Transverse colon (tissue), 4 donors: Measurements from ENCODE around the gene SPOCK3. TPM values are rescaled to one million over a fixed set of nuclear protein-coding genes. Genes with fewer than 3 reads are reported as not detected.
"Not testable (repeated sequence)": the region's sequence is repeated elsewhere in the genome, so short reads cannot be mapped to it uniquely, and the experiment has no call there.

Experiments
- DNase-seq: peaks from one replicate; pipeline ENCODE4 v3.0.0-alpha.2; 2019
- H3K27ac ChIP-seq, 4 donors: fragments of 200-600 bp; sonication (generic); 2 replicates each; pipeline ENCODE4 v1.5.1; 2016 to 2018; ENCODE audit warnings: inconsistent platforms in 4 of 4
- H3K27me3 ChIP-seq: fragments of 200-600 bp; sonication (generic); 2 replicates; pipeline ENCODE4 v1.5.1; 2017; ENCODE audit warnings: inconsistent platforms
- H3K36me3 ChIP-seq, 4 donors: fragments of 200-600 bp; sonication (generic); 2 replicates each; pipeline ENCODE4 v1.5.1; 2017 to 2019; ENCODE audit warnings: inconsistent platforms in 4 of 4
- H3K4me1 ChIP-seq, 4 donors: fragments of 200-600 bp; sonication (generic); 2 replicates each; pipeline ENCODE4 v1.5.1; 2017 to 2020; ENCODE audit warnings: inconsistent platforms in 4 of 4
- H3K4me3 ChIP-seq, 4 donors: fragments of 200-600 bp; sonication (generic); 1 replicate in 1 of 4; 2 replicates in 3 of 4; pipeline versions ENCODE4 v1.5.1 to v1.6.1; 2017 to 2019; ENCODE audit warnings: inconsistent platforms in 4 of 4
- H3K9me3 ChIP-seq, 2 donors: fragments of 200-600 bp; sonication (generic); 2 replicates each; pipeline ENCODE4 v1.5.1; 2017 to 2019; ENCODE audit warnings: inconsistent platforms in 2 of 2
- EP300 ChIP-seq: sonication (generic); formaldehyde crosslinking; IDR thresholded peaks from one replicate; pipeline ENCODE4 v1.6.1; 2017; ENCODE audit warnings: antibody characterized with exemption, low read depth
- POLR2A ChIP-seq: fragments of 450-650 bp; IDR thresholded peaks from one replicate; pipeline ENCODE4 v1.6.1; 2016; ENCODE audit warnings: antibody characterized with exemption, mild to moderate bottlenecking, moderate library complexity
- POLR2AphosphoS5 ChIP-seq, 3 donors: sonication (generic); formaldehyde crosslinking; IDR thresholded peaks; one replicate each; pipeline ENCODE4 v1.6.1; 2016; ENCODE audit warnings: antibody characterized with exemption in 3 of 3
- WGBS, 2 donors: methylation state at CpG; one replicate each; pipeline ENCODE4 v1.1.5; 2018; ENCODE audit warnings: low coverage in 1 of 2; 5-methylcytosine and 5-hydroxymethylcytosine counted together
- in situ Hi-C, 4 donors: fragments of 200-750 bp; cut with MboI; loops; one replicate each; pipeline versions ENCODE4 v1.15.0 to v1.15.1; 2017; ENCODE audit warnings: low sequenced_read_pairs in 3 of 4, low pct_ligation_motif_present in 1 of 4, low pct_unique_long_range_greater_than_20kb in 1 of 4
- intact Hi-C: fragments of 100-400 bp; cut with DNase I; formaldehyde crosslinking; loops from one replicate; pipeline ENCODE4 v1.15.1; 2023; ENCODE audit warnings: low total_unique reads
- total RNA-seq, 4 donors: library from RNA; depleted of rRNA; stranded (reverse); fragments of >200 nt; gene quantifications; one replicate each; pipeline ENCODE4 v1.1.0, GENCODE V29; 2016
- TF ChIP-seq, protein P1 (sequence below), 5 experiments: fragments of 200-600 bp in 3 of 5; fragments of 450-650 bp in 2 of 5; sonication (generic) in 3 of 5; IDR thresholded peaks; 1 replicate in 2 of 5; 2 replicates in 3 of 5; pipeline ENCODE4 v1.5.1; 2016 to 2017; ENCODE audit warnings: antibody characterized with exemption in 5 of 5, inconsistent platforms in 3 of 5, mild to moderate bottlenecking in 2 of 5, moderate library complexity in 1 of 5

The SPOCK3 gene
- total RNA-seq, 4 donors from 2014 or later: 0.27 to 0.64 TPM; not detected in 2

DNA sequence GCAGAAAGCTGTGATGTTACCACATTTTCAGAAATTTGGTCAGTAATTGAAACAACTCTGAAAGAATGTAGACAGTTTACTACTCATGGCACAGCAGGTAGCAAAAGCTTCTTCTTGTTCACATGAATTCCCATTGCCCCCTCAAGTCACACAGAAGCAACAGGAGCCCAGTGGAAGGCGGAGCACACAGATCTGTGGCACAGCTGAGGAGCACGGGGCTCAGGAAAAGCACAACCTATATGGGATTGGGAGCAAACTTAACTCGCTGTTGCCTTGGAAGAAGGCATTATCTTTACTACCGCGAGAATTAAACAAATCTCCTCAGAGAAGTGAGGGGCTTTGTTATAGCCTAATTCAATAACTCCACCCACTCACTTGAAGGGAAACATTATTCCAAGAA lies 358.5 kb downstream of the SPOCK3 start:
- in situ Hi-C loops: no loop called here
- no peak overlapping the region for H3K4me3 ChIP-seq
- no peaks in the 10 kb centered on the region for H3K4me1 ChIP-seq
- no peak for DNase-seq
- H3K27ac ChIP-seq: no peak overlapping the region
- H3K27me3 ChIP-seq: no peaks in the 10 kb centered on the region
- intact Hi-C loops: no loop called here
- H3K36me3 ChIP-seq: no peaks in the 10 kb centered on the region
- TF ChIP-seq POLR2AphosphoS5 (IDR thresholded peaks at IDR 0.05): no peak
- WGBS, 2 donors: 53 to 81% methylated on average over 4 to 5 of the region's 5 CpGs
- no peaks in the 10 kb centered on the region for H3K9me3 ChIP-seq

DNA sequence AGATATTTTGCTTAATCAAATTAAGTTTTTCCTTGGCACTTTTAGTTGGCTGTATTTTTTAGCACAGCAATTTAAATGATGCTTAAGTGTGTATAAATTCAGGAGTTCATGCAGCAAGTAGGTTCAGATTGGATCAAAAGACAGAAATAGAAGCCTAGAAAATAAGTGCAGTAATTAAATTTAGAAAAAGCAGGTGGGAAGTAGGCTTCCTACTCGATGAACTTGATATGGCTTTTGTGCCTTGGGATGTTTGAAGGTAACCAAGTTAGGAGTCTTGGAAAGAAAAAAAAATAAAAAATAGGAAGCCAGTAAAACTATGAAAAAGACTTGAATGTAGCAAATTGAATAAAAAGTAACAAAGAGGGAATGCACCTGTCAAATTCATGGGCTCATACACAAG lies 372.3 kb downstream of the SPOCK3 start:
- TF ChIP-seq, protein P1, sequence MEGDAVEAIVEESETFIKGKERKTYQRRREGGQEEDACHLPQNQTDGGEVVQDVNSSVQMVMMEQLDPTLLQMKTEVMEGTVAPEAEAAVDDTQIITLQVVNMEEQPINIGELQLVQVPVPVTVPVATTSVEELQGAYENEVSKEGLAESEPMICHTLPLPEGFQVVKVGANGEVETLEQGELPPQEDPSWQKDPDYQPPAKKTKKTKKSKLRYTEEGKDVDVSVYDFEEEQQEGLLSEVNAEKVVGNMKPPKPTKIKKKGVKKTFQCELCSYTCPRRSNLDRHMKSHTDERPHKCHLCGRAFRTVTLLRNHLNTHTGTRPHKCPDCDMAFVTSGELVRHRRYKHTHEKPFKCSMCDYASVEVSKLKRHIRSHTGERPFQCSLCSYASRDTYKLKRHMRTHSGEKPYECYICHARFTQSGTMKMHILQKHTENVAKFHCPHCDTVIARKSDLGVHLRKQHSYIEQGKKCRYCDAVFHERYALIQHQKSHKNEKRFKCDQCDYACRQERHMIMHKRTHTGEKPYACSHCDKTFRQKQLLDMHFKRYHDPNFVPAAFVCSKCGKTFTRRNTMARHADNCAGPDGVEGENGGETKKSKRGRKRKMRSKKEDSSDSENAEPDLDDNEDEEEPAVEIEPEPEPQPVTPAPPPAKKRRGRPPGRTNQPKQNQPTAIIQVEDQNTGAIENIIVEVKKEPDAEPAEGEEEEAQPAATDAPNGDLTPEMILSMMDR (IDR thresholded peaks at IDR 0.05): no peak
- no peak for TF ChIP-seq EP300
- no peak for TF ChIP-seq POLR2A
- TF ChIP-seq POLR2AphosphoS5 (IDR thresholded peaks at IDR 0.05): no peak
- whole genome bisulfite sequencing, 2 donors: 64 to 85% methylated on average over 1 of the region's 1 CpG
- Histone ChIP-seq H3K4me3 (no peak overlapping the region), H3K27ac (no peak overlapping the region), H3K36me3 (no peaks in the 10 kb centered on the region), H3K27me3 (no peaks in the 10 kb centered on the region), H3K4me1 (no peaks in the 10 kb centered on the region), H3K9me3 (no peaks in the 10 kb centered on the region)
- intact Hi-C loops (no loop called here), in situ Hi-C loops (no loop called here)
- no peak for DNase-seq

DNA sequence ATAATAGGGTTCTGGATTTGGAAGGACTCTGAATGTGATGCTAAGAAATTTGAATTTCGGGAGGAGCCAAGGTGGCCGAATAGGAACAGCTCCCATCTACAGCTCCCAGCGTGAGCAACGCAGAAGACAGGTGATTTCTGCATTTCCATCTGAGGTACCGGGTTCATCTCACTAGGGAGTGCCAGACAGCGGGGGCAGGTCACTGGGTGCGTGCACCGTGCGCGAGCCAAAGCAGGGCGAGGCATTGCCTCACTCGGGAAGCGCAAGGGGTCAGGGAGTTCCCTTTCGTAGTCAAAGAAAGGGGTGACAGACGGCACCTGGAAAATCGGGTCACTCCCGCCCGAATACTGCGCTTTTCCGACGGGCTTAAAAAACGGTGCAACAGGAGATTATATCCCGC lies 383.9 kb downstream of the SPOCK3 start:
- H3K4me1 ChIP-seq, intact Hi-C loops, H3K27ac ChIP-seq, H3K36me3 ChIP-seq, H3K9me3 ChIP-seq, in situ Hi-C loops, DNase-seq, H3K27me3 ChIP-seq, H3K4me3 ChIP-seq: not testable (repeated sequence)
- 91 to 97% methylated on average over 4 to 23 of the region's 23 CpGs for WGBS, 2 donors

DNA sequence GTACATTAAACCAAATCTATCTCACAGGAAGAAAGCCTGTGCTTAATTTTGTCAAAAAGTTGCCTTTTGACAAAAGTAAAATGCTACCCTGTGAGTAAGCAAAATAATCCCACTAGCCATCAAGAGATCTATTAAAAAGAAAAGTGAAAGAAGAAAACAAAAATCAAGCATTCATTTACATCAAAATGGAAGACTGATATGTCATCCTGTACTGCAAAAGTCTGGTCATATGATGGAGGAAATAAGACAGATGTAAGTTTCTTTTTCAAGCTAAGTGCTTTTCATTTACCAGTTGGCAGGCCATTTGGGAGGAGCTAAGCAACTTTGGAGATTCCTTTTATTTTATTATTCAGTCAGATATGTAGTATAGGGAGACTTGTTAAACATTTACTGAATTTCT lies 387.4 kb downstream of the SPOCK3 start:
- TF ChIP-seq POLR2A (no peak), EP300 (no peak), POLR2AphosphoS5 (IDR thresholded peaks at IDR 0.05) (no peak)
- TF ChIP-seq, protein P1 (IDR thresholded peaks at IDR 0.05): no peak
- no peaks in the 10 kb centered on the region for H3K27me3 ChIP-seq
- H3K27ac ChIP-seq: no peak overlapping the region
- no peak for DNase-seq
- H3K4me3 ChIP-seq: no peak overlapping the region
- in situ Hi-C loops: no loop called here
- peaks cover 0 to 3% of the 10 kb centered on the region in 2 donors for H3K9me3 ChIP-seq
- intact Hi-C loops: no loop called here
- no peaks in the 10 kb centered on the region for H3K36me3 ChIP-seq
- H3K4me1 ChIP-seq: no peaks in the 10 kb centered on the region

DNA sequence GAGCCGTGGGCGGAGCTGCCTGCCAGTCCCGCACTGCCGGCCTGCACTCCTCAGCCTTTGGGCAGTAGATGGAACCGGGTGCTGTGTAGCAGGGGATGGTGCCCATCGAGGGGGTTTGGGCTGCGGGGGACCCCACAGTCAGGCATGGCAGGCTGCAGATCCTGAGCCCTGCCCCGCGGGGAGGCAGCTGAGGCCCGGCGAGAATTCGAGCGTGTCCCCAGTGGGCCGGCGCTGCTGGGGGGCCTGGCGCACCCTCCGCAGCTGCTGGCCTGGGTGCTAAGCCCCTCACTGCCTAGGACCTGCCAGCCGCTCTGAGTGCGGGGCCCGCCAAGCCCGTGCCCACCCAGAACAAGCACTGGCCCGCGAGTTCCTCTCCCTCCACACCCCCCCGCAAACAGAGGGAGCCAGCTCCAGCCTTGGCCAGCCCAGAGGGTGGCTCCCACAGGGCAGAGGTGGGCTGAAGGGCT lies 391.5 kb downstream of the SPOCK3 start:
- in situ Hi-C loops: no loop called here
- WGBS, 2 donors: 100% methylated on average over 2 of the region's 24 CpGs; no CpG with 5 or more reads in 1 of the 2 donors

DNA sequence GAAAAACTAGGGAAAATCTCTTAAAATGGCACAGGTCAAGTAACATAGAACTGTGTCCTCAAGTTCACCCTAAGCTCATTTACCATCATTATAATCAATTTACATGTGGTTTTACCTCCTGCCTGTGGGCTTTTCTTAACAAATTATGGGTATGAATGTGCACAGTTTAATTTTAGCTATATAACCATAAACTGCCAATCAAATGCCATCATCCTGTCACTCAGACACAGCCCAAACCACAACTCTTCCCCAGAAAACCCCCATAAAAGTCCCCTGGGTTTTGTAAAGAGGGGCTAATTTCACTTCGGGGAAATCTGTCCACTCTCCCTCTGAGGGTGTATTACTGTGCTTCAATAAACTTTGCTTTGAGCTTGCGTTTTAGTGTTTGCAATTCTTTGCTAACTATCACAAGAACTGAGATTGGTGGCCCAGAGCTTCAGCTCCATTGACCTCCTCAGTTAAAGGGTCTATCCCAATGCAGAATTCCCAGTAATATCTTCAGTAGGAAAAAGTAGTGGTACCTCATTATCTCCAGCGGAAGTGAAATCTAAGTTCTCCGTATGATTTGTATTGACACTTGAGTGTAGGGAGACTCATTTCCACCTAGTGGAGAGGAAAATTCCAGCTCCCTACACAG lies 394.6 kb downstream of the SPOCK3 start:
- no peak overlapping the region for H3K4me3 ChIP-seq
- in situ Hi-C loops: no loop called here
- peaks cover 0 to 3% of the 10 kb centered on the region in 2 donors for H3K9me3 ChIP-seq
- DNase-seq: no peak
- 74 to 75% methylated on average over 3 to 4 of the region's 4 CpGs for WGBS, 2 donors
- H3K27me3 ChIP-seq: no peaks in the 10 kb centered on the region
- H3K4me1 ChIP-seq: peaks cover 0 to 5% (median 1%) of the 10 kb centered on the region in 4 donors
- TF ChIP-seq, protein P1 (IDR thresholded peaks at IDR 0.05): no peak
- TF ChIP-seq POLR2AphosphoS5 (IDR thresholded peaks at IDR 0.05) (no peak), POLR2A (no peak), EP300 (no peak)
- no peaks in the 10 kb centered on the region for H3K36me3 ChIP-seq
- intact Hi-C loops: no loop called here
- H3K27ac ChIP-seq: no peak overlapping the region

More for the DNA sequence above, 391.5 kb downstream of the SPOCK3 start:
- DNase-seq: no peak
- Histone ChIP-seq H3K36me3 (no peaks in the 10 kb centered on the region), H3K27ac (no peak overlapping the region), H3K4me1 (no peaks in the 10 kb centered on the region), H3K27me3 (no peaks in the 10 kb centered on the region), H3K4me3 (no peak overlapping the region), H3K9me3 (peaks cover 0 to 3% of the 10 kb centered on the region in 2 donors)
- no peak for TF ChIP-seq EP300
- intact Hi-C loops: no loop called here
